Liver (tissue), 9 donors: ENCODE results near the gene TPD52L2. TPM values are rescaled to one million over a fixed set of nuclear protein-coding genes. Genes with fewer than 3 reads are reported as not detected.

ENCODE experiments used
- DNase-seq: peaks from one replicate; pipeline ENCODE4 v3.0.0-alpha.2; 2017; ENCODE audit warnings: low spot score
- H3K27ac ChIP-seq, 2 donors: one replicate each; pipeline ENCODE4 v1.7.0; 2013; ENCODE audit warnings: inconsistent platforms in 2 of 2, low read length in 2 of 2, control low read depth in 1 of 2, low read depth in 1 of 2, mild to moderate bottlenecking in 1 of 2
- H3K27me3 ChIP-seq, 4 donors: one replicate each; pipeline versions ENCODE4 v1.6.1 to v1.7.0; 2013; ENCODE audit warnings: low read length in 3 of 4, inconsistent platforms in 1 of 4, mild to moderate bottlenecking in 1 of 4, moderate library complexity in 1 of 4; ENCODE audit not compliant: control insufficient read depth in 4 of 4, insufficient read depth in 4 of 4
- H3K36me3 ChIP-seq, 4 donors: one replicate each; pipeline versions ENCODE4 v1.6.1 to v1.7.0; 2013; ENCODE audit warnings: low read length in 3 of 4, mild to moderate bottlenecking in 3 of 4, low read depth in 1 of 4, moderate library complexity in 1 of 4; ENCODE audit not compliant: control insufficient read depth in 4 of 4, insufficient read depth in 3 of 4
- H3K4me1 ChIP-seq, 4 donors: one replicate each; pipeline versions ENCODE4 v1.6.1 to v1.7.0; 2013; ENCODE audit warnings: low read length in 3 of 4, mild to moderate bottlenecking in 3 of 4, moderate library complexity in 1 of 4; ENCODE audit not compliant: control insufficient read depth in 4 of 4, insufficient read depth in 4 of 4
- H3K4me3 ChIP-seq, 3 donors: one replicate each; pipeline versions ENCODE4 v1.6.1 to v1.7.0; 2013; ENCODE audit warnings: low read length in 3 of 3, control low read depth in 1 of 3, low read depth in 1 of 3, mild to moderate bottlenecking in 1 of 3
- H3K9ac ChIP-seq, 2 donors: one replicate each; pipeline ENCODE4 v1.7.0; 2013; ENCODE audit warnings: low read length in 2 of 2, mild to moderate bottlenecking in 2 of 2, moderate library complexity in 2 of 2, control low read depth in 1 of 2, low read depth in 1 of 2
- H3K9me3 ChIP-seq, 4 donors: one replicate each; pipeline versions ENCODE4 v1.6.1 to v1.7.0; 2013; ENCODE audit warnings: low read length in 3 of 4; ENCODE audit not compliant: control insufficient read depth in 4 of 4
- ATF3 ChIP-seq: IDR thresholded peaks from 2 replicates; pipeline ENCODE4 v1.6.1; 2016; ENCODE audit warnings: antibody characterized with exemption
- EGR1 ChIP-seq, 2 donors: IDR thresholded peaks; 2 replicates each; pipeline ENCODE4 v1.6.1; 2016 to 2018; ENCODE audit warnings: antibody characterized with exemption in 2 of 2, low read depth in 2 of 2
- FOXA1 ChIP-seq: IDR thresholded peaks from 2 replicates; pipeline ENCODE4 v1.6.1; 2016; ENCODE audit warnings: antibody characterized with exemption
- FOXA2 ChIP-seq: IDR thresholded peaks from 2 replicates; pipeline ENCODE4 v1.6.1; 2016; ENCODE audit warnings: antibody characterized with exemption
- GABPA ChIP-seq, 2 donors: IDR thresholded peaks in 1 of 2; conservative IDR thresholded peaks in 1 of 2; 2 replicates each; pipeline ENCODE4 v1.6.1; 2016; ENCODE audit warnings: antibody characterized with exemption in 2 of 2, mild to moderate bottlenecking in 1 of 2, moderate library complexity in 1 of 2
- HNF4A ChIP-seq, 2 donors: conservative IDR thresholded peaks; 2 replicates each; pipeline ENCODE4 v1.6.1; 2016; ENCODE audit warnings: antibody characterized with exemption in 2 of 2, mild to moderate bottlenecking in 2 of 2
- HNF4G ChIP-seq: IDR thresholded peaks from 2 replicates; pipeline ENCODE4 v1.6.1; 2016; ENCODE audit warnings: antibody characterized with exemption
- JUND ChIP-seq, 2 donors: IDR thresholded peaks; 2 replicates each; pipeline ENCODE4 v1.6.1; 2016; ENCODE audit warnings: antibody characterized with exemption in 2 of 2
- MAX ChIP-seq: IDR thresholded peaks from 2 replicates; pipeline ENCODE4 v1.6.1; 2016; ENCODE audit warnings: antibody characterized with exemption
- NR2F2 ChIP-seq: IDR thresholded peaks from 2 replicates; pipeline ENCODE4 v1.6.1; 2016; ENCODE audit warnings: antibody characterized with exemption
- RAD21 ChIP-seq, 2 donors: IDR thresholded peaks; 2 replicates each; pipeline ENCODE4 v1.6.1; 2016; ENCODE audit warnings: antibody characterized with exemption in 2 of 2, mild to moderate bottlenecking in 2 of 2
- REST ChIP-seq: IDR thresholded peaks from 2 replicates; pipeline ENCODE4 v1.6.1; 2016; ENCODE audit warnings: antibody characterized with exemption, mild to moderate bottlenecking
- RXRA ChIP-seq, 2 donors: IDR thresholded peaks; 2 replicates each; pipeline ENCODE4 v1.6.1; 2017 to 2018; ENCODE audit warnings: antibody characterized with exemption in 2 of 2, mild to moderate bottlenecking in 1 of 2
- SP1 ChIP-seq: IDR thresholded peaks from 2 replicates; pipeline ENCODE4 v1.6.1; 2018; ENCODE audit warnings: antibody characterized with exemption, mild to moderate bottlenecking
- YY1 ChIP-seq: IDR thresholded peaks from 2 replicates; pipeline ENCODE4 v1.6.1; 2016; ENCODE audit warnings: antibody characterized with exemption, mild to moderate bottlenecking
- ZBTB33 ChIP-seq: IDR thresholded peaks from 2 replicates; pipeline ENCODE4 v1.6.1; 2016; ENCODE audit warnings: antibody characterized with exemption
- WGBS: extraction: QIAGEN DNeasy Blood & Tissue Kit; methylation state at CpG from one replicate; pipeline ENCODE4 v1.1.7; 2013; 5-methylcytosine and 5-hydroxymethylcytosine counted together
- polyA plus RNA-seq, 2 donors: library from polyadenylated mRNA; stranded (reverse) in 1 of 2; unstranded in 1 of 2; fragments of 200-250 nt in 1 of 2; fragments of >200 nt in 1 of 2; fragmentation: Nextera tagmentation in 1 of 2; extraction: Ambion mirVana in 1 of 2; gene quantifications; one replicate each; pipeline versions ENCODE4 v1.2.1 to v1.2.3, GENCODE V29; 2013 to 2015
- total RNA-seq, 2 donors: library from RNA; depleted of rRNA; stranded (reverse); fragments of >200 nt; gene quantifications; one replicate each; pipeline ENCODE4 v1.2.3, GENCODE V29; 2014
- TF ChIP-seq, protein P1 (sequence below): fragments of 150-350 bp; IDR thresholded peaks from 2 replicates; pipeline ENCODE4 v1.5.1; 2017; ENCODE audit warnings: improper control_type of control experiment, low read depth, low read length; ENCODE audit not compliant: missing input control
- donor health status: healthy.
- donor health status: healthy.
- donor health status: healthy.
- donor health status: healthy.
- donor health status: healthy.

The TPD52L2 gene
- total and polyA plus RNA-seq, 4 donors = 12.3 to 33.0 (median 28.2) TPM

DNA sequence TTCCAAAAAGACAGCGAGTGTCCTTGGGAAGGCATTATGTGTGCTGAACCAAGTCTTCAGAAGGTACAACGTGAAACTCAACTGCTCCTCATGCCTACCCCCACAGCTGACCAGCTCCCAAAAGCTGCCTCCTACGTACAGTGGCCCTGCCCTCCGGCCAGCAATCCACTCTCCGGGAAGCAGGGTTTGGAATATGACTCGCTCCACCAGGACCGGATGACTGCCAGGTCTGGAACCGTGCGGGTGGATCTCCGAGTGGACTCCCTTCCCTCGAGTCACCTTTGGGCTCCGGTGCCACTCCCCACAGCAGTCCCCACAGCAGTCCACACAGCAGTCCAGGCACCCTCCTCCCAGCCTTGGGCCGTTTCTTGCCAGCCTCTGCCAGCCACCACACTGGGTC, 38.3 kb upstream of the TPD52L2 start (continued):
- TF ChIP-seq REST = no peak
- no peak for TF ChIP-seq SP1
- no peak for TF ChIP-seq FOXA1
- no peak for TF ChIP-seq GABPA (IDR thresholded peaks at IDR 0.05 in 1 of 2, conservative IDR thresholded peaks at IDR 0.05 in 1 of 2)
- no peak for TF ChIP-seq JUND (IDR thresholded peaks at IDR 0.05)
- TF ChIP-seq RXRA (IDR thresholded peaks at IDR 0.05) = no peak

DNA sequence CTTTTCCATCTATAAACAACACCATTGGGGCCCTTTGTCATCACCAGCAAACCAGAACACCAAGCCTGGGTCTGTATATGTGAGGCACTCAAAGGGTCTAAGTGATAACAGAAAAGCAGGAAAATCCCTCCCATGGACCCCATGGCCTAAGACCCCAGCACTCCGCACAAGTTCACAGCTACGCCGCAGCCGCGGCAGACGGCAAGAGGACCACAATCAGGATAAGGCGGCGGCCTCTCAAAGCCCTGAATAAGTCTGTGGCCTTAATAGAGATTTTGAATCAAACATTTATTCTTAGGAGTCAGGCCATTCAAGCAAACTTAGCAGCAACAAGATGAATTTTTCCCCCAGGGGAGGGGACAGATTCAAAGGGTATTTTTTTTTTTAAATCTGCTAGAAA, 36.9 kb upstream of the TPD52L2 start:
- Histone ChIP-seq H3K4me1 (peaks cover 4 to 15% (median 8%) of the 10 kb centered on the region in 4 donors), H3K4me3 (no peak overlapping the region), H3K9me3 (no peaks in the 10 kb centered on the region), H3K27ac (no peak overlapping the region), H3K36me3 (no peaks in the 10 kb centered on the region), H3K27me3 (no peaks in the 10 kb centered on the region), H3K9ac (no peak overlapping the region)
- DNase-seq = no peak
- WGBS = 87% methylated on average over 8 of the region's 8 CpGs
- no peak for TF ChIP-seq YY1
- no peak for TF ChIP-seq FOXA1
- TF ChIP-seq EGR1 (IDR thresholded peaks at IDR 0.05; ENCODE audit: low read depth in 2 of 2) = no peak
- TF ChIP-seq HNF4G = no peak
- TF ChIP-seq JUND (IDR thresholded peaks at IDR 0.05) = no peak
- no peak for TF ChIP-seq NR2F2
- TF ChIP-seq RXRA (IDR thresholded peaks at IDR 0.05) = no peak
- TF ChIP-seq, protein P1, sequence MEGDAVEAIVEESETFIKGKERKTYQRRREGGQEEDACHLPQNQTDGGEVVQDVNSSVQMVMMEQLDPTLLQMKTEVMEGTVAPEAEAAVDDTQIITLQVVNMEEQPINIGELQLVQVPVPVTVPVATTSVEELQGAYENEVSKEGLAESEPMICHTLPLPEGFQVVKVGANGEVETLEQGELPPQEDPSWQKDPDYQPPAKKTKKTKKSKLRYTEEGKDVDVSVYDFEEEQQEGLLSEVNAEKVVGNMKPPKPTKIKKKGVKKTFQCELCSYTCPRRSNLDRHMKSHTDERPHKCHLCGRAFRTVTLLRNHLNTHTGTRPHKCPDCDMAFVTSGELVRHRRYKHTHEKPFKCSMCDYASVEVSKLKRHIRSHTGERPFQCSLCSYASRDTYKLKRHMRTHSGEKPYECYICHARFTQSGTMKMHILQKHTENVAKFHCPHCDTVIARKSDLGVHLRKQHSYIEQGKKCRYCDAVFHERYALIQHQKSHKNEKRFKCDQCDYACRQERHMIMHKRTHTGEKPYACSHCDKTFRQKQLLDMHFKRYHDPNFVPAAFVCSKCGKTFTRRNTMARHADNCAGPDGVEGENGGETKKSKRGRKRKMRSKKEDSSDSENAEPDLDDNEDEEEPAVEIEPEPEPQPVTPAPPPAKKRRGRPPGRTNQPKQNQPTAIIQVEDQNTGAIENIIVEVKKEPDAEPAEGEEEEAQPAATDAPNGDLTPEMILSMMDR = no peak
- no peak for TF ChIP-seq FOXA2
- TF ChIP-seq SP1 = no peak
- no peak for TF ChIP-seq REST
- TF ChIP-seq RAD21 (IDR thresholded peaks at IDR 0.05) = no peak
- TF ChIP-seq ATF3 = no peak
- TF ChIP-seq ZBTB33 = no peak
- no peak for TF ChIP-seq HNF4A (conservative IDR thresholded peaks at IDR 0.05)
- no peak for TF ChIP-seq MAX
